Calu3 (cell line): ENCODE data around the gene GRK5. TPM values are rescaled to one million over a fixed set of nuclear protein-coding genes. Genes with fewer than 3 reads are reported as not detected.

ENCODE experiments used
- BruUV-seq: library from RNA; stranded (reverse); fragments of 400-500 nt; replicated peaks from 2 replicates; lab custom pipeline; 2021; lab: Mats Ljungman, UMichigan
- CTCF ChIA-PET: fragments of 300-600 bp; sonication (Branson Sonifier 250); formaldehyde crosslinking; loops from one replicate; lab custom pipeline; 2022; ENCODE audit warnings: antibody characterized with exemption; lab: Charles Lee
- DNase-seq: peaks from one replicate; pipeline ENCODE4 v3.0.0; 2022
- H3K27ac Mint-ChIP-seq: one replicate; pipeline ENCODE4 v1.8.0; 2022; ENCODE audit warnings: mixed read lengths; ENCODE audit not compliant: unreplicated experiment
- H3K27me3 Mint-ChIP-seq: one replicate; pipeline ENCODE4 v1.8.0; 2022; ENCODE audit warnings: mixed read lengths; ENCODE audit not compliant: unreplicated experiment
- H3K36me3 Mint-ChIP-seq: one replicate; pipeline ENCODE4 v1.8.0; 2022; ENCODE audit warnings: mild to moderate bottlenecking, moderate library complexity, mixed read lengths; ENCODE audit not compliant: insufficient read depth, unreplicated experiment
- H3K4me1 Mint-ChIP-seq: one replicate; pipeline ENCODE4 v1.8.0; 2022; ENCODE audit warnings: mild to moderate bottlenecking, low read depth, mixed read lengths; ENCODE audit not compliant: unreplicated experiment
- H3K4me3 Mint-ChIP-seq: one replicate; pipeline ENCODE4 v1.8.0; 2022; ENCODE audit warnings: mild to moderate bottlenecking, low read depth, moderate library complexity, mixed read lengths; ENCODE audit not compliant: unreplicated experiment
- H3K9me3 Mint-ChIP-seq: one replicate; pipeline ENCODE4 v1.8.0; 2022; ENCODE audit warnings: low read depth, mixed read lengths; ENCODE audit not compliant: unreplicated experiment
- CTCF ChIP-seq: fragments of 200-600 bp; IDR thresholded peaks from one replicate; pipeline ENCODE4 v1.8.0; 2022; ENCODE audit warnings: antibody characterized with exemption; ENCODE audit not compliant: unreplicated experiment
- intact Hi-C: fragments of 100-400 bp; cut with micrococcal nuclease; formaldehyde crosslinking; loops from one replicate; pipeline ENCODE4 v1.10.0; 2022; ENCODE audit not compliant: unreplicated experiment
- total RNA-seq: library from RNA; stranded (reverse); gene quantifications from 2 replicates; pipeline ENCODE4 v1.2.3, GENCODE V29; 2022

GRK5 gene
- total RNA-seq, 1 experiment from 2014 or later = 4.4 TPM

- H3K4me3 Mint-ChIP-seq = no peak overlapping the region
- H3K27me3 Mint-ChIP-seq = no peaks in the 10 kb centered on the region
- H3K36me3 Mint-ChIP-seq = no peaks in the 10 kb centered on the region
- no peaks in the 10 kb centered on the region for H3K9me3 Mint-ChIP-seq
- intact Hi-C loops = no loop called here
- no peak for DNase-seq
- CTCF ChIA-PET = no interaction called here
- TF ChIP-seq CTCF = no peak
- no TSS peak for BruUV-seq
- no peak overlapping the region for H3K27ac Mint-ChIP-seq
- H3K4me1 Mint-ChIP-seq = peaks cover 8% of the 10 kb centered on the region
Measured at GRCh38 chr10:119455609-119456434, 248.5 kb downstream of the GRK5 start.

- peaks cover 14% of the 10 kb centered on the region for H3K4me1 Mint-ChIP-seq
- H3K36me3 Mint-ChIP-seq = no peaks in the 10 kb centered on the region
- intact Hi-C loops = no loop called here
- TF ChIP-seq CTCF = no peak
- H3K4me3 Mint-ChIP-seq = no peak overlapping the region
- no peak for DNase-seq
- no peak overlapping the region for H3K27ac Mint-ChIP-seq
- no peaks in the 10 kb centered on the region for H3K9me3 Mint-ChIP-seq
- BruUV-seq = no TSS peak
- H3K27me3 Mint-ChIP-seq = no peaks in the 10 kb centered on the region
- CTCF ChIA-PET = no interaction called here
Measured at GRCh38 chr10:119456435-119456810, 249.1 kb downstream of the GRK5 start.

- Mint-ChIP-seq H3K4me1 (peaks cover 29% of the 10 kb centered on the region), H3K27ac (no peak overlapping the region), H3K36me3 (no peaks in the 10 kb centered on the region), H3K4me3 (no peak overlapping the region), H3K27me3 (no peaks in the 10 kb centered on the region), H3K9me3 (peaks cover 5% of the 10 kb centered on the region)
- CTCF ChIA-PET = interaction anchor here (0.7 to 1.5 kb wide), 2 partner anchors 32 to 81 kb away, joined by 3 read pairs; no protein-coding TSS in a partner anchor
- BruUV-seq = no TSS peak
- no peak for TF ChIP-seq CTCF
- intact Hi-C loops = no loop called here
- DNase-seq = no peak
Measured at GRCh38 chr10:119457966-119458766, 250.8 kb downstream of the GRK5 start.

GRCh38 chr10:119459681-119460340 lies 252.4 kb downstream of the GRK5 start:
- BruUV-seq = no TSS peak
- Mint-ChIP-seq H3K9me3 (peaks cover 5% of the 10 kb centered on the region), H3K4me1 (peaks cover 29% of the 10 kb centered on the region), H3K27ac (no peak overlapping the region), H3K36me3 (no peaks in the 10 kb centered on the region), H3K27me3 (no peaks in the 10 kb centered on the region), H3K4me3 (no peak overlapping the region)
- CTCF ChIA-PET = no interaction called here
- no peak for TF ChIP-seq CTCF
- intact Hi-C loops = no loop called here
- no peak for DNase-seq
